ENCODE data around the gene NAA20.
"Not testable (repeated sequence)": the region's sequence is repeated elsewhere in the genome, so short reads cannot be mapped to it uniquely, and the experiment has no call there.

The NAA20 gene

GRCh38 chr20:19991854-19992253 lies 25.3 kb upstream of the NAA20 start:
- no peak for DNase-seq

- DNase-seq = no peak
These were observed 23.9 kb upstream of the NAA20 start for GRCh38 chr20:19992996-19993908.

- DNase-seq = no peak
These were observed 23.0 kb upstream of the NAA20 start for GRCh38 chr20:19993958-19994669.

- peak; percentile 52 for DNase-seq
These were observed 21.8 kb upstream of the NAA20 start for GRCh38 chr20:19995220-19995863.

- no peak for DNase-seq
These were observed 20.9 kb upstream of the NAA20 start for GRCh38 chr20:19996222-19996621.

- no peak for DNase-seq
These were observed 20.2 kb upstream of the NAA20 start for GRCh38 chr20:19996917-19997316.

- no peak for DNase-seq
These were observed 18.0 kb upstream of the NAA20 start for GRCh38 chr20:19998990-19999705.

GRCh38 chr20:20000211-20000968 lies 16.8 kb upstream of the NAA20 start:
- no peak for DNase-seq

GRCh38 chr20:20002101-20002998 lies 14.8 kb upstream of the NAA20 start:
- DNase-seq = no peak

- no peak for DNase-seq
These were observed 13.9 kb upstream of the NAA20 start for GRCh38 chr20:20003031-20003954.

- DNase-seq = not testable (repeated sequence)
These were observed 13.2 kb upstream of the NAA20 start for GRCh38 chr20:20003955-20004322.

GRCh38 chr20:20005342-20005741 lies 11.8 kb upstream of the NAA20 start:
- DNase-seq = no peak

- DNase-seq = no peak
These were observed 7.3 kb upstream of the NAA20 start for GRCh38 chr20:20009784-20010253.

- no peak for DNase-seq
These were observed 6.3 kb upstream of the NAA20 start for GRCh38 chr20:20010639-20011500.

- DNase-seq = no peak
These were observed 4.6 kb upstream of the NAA20 start for GRCh38 chr20:20012541-20012940.

- no peak for DNase-seq
These were observed 2.5 kb upstream of the NAA20 start for GRCh38 chr20:20014659-20015058.

- DNase-seq = peak; percentile 23
These were observed 653 bp downstream of the NAA20 start for GRCh38 chr20:20017844-20018185.

GRCh38 chr20:20018366-20018765 lies 1.2 kb downstream of the NAA20 start:
- no peak for DNase-seq

GRCh38 chr20:20019123-20019522 lies 2.0 kb downstream of the NAA20 start:
- no peak for DNase-seq
